ENCODE measurements around the gene LSM7.

LSM7 gene

GRCh38 chr19:2328401-2329148, at the start of gene LSM7, which contains the start of gene SPPL2B:
Gene LSM7, minus strand, starts transcription at chr19:2328586. Its CDS starts 20 bp downstream, at chr19:2328566.
Gene SPPL2B, plus strand, starts transcription at chr19:2328684. Its CDS starts 26 bp downstream, at chr19:2328710.
- peak; percentile 75 to 82 for ATAC-seq

GRCh38 chr19:2376784-2377519, 48.6 kb upstream of the LSM7 start:
- no peak for ATAC-seq

- no peak for ATAC-seq
Observed at GRCh38 chr19:2375353-2376121, 47.2 kb upstream of the LSM7 start.

GRCh38 chr19:2374808-2375207, 46.4 kb upstream of the LSM7 start:
- no peak for ATAC-seq

GRCh38 chr19:2372076-2372612, 43.8 kb upstream of the LSM7 start:
- ATAC-seq = no peak

GRCh38 chr19:2371656-2372055, 43.3 kb upstream of the LSM7 start:
- no peak for ATAC-seq

GRCh38 chr19:2365201-2365970, 37.0 kb upstream of the LSM7 start:
- ATAC-seq = no peak

GRCh38 chr19:2363419-2363818, 35.0 kb upstream of the LSM7 start:
- no peak for ATAC-seq

- ATAC-seq = no peak
Observed at GRCh38 chr19:2362970-2363300, 34.5 kb upstream of the LSM7 start.

- ATAC-seq = no peak
Observed at GRCh38 chr19:2362046-2362969, 33.9 kb upstream of the LSM7 start.

- ATAC-seq = no peak
Observed at GRCh38 chr19:2361246-2362045, 33.1 kb upstream of the LSM7 start.

- ATAC-seq = no peak
Observed at GRCh38 chr19:2360833-2361232, 32.4 kb upstream of the LSM7 start.

GRCh38 chr19:2359992-2360685, 31.8 kb upstream of the LSM7 start, which contains the start of gene TMPRSS9:
Gene TMPRSS9, plus strand, starts transcription at chr19:2360265. Its CDS starts 29,521 bp downstream, at chr19:2389786.
- no peak for ATAC-seq

GRCh38 chr19:2358548-2359173, 30.3 kb upstream of the LSM7 start:
- ATAC-seq = no peak

GRCh38 chr19:2357279-2358206, 29.2 kb upstream of the LSM7 start:
- ATAC-seq = no peak

GRCh38 chr19:2356036-2356646, 27.8 kb upstream of the LSM7 start:
- no peak for ATAC-seq
